ENCODE results near the gene OSBP2. TPM values are rescaled to one million over a fixed set of nuclear protein-coding genes. Genes with fewer than 3 reads are reported as not detected.

The OSBP2 gene
- total and polyA plus RNA-seq, 2 experiments from 2014 or later: 2.1 to 2.9 TPM

DNA sequence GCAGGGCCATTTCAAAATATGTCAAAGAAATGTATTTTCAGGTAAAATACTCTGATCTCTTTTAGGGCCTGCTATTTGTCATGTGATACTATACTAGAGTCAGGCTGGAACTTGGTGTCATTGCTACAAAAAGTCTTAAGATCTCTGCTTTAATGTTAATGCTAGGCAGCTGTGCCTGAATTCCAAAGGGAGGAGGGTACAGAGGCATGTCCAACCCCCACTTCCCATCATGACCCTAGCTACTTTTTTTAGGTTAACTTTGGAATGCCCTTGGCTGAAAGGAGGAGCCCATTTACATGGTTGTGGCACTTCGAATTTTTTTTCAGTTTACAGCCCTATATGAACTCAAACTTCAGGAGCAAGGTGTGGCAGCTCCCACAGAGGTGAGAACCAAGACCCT is 58.1 kb downstream of the OSBP2 start (continued):
- TF ChIP-seq, protein P1, sequence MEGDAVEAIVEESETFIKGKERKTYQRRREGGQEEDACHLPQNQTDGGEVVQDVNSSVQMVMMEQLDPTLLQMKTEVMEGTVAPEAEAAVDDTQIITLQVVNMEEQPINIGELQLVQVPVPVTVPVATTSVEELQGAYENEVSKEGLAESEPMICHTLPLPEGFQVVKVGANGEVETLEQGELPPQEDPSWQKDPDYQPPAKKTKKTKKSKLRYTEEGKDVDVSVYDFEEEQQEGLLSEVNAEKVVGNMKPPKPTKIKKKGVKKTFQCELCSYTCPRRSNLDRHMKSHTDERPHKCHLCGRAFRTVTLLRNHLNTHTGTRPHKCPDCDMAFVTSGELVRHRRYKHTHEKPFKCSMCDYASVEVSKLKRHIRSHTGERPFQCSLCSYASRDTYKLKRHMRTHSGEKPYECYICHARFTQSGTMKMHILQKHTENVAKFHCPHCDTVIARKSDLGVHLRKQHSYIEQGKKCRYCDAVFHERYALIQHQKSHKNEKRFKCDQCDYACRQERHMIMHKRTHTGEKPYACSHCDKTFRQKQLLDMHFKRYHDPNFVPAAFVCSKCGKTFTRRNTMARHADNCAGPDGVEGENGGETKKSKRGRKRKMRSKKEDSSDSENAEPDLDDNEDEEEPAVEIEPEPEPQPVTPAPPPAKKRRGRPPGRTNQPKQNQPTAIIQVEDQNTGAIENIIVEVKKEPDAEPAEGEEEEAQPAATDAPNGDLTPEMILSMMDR (conservative IDR thresholded peaks at IDR 0.05; ENCODE audit: low read depth in 2 of 2): no peak

- H3F3A ChIP-seq (replicated peaks; ENCODE audit: low read depth): no peaks in the 10 kb centered on the region
- Mint-ChIP-seq H3K27ac (no peak overlapping the region), H3K36me3 (ENCODE audit: low read depth) (peaks cover 9% of the 10 kb centered on the region), H3K27me3 (ENCODE audit: insufficient read depth, low read depth, poor library complexity) (no peaks in the 10 kb centered on the region), H3K4me1 (peaks cover 9% of the 10 kb centered on the region; the same call in 2 of the 3 replicates), H3K9me3 (peaks cover 18% of the 10 kb centered on the region; the same call in 2 of the 3 replicates), H3K4me3 (no peak overlapping the region)
- H3K4me2 ChIP-seq: no peak overlapping the region
- no peaks in the 10 kb centered on the region; the same call in 1 of the 2 replicates for H3K4me1 ChIP-seq (ENCODE audit: insufficient read depth)
- no peak overlapping the region for H3K4me3 ChIP-seq
- no peak overlapping the region for H3K27ac ChIP-seq (ENCODE audit: low read depth)
- ATAC-seq (no peak), DNase-seq (ENCODE audit: low spot score) (no peak)
- H2AFZ ChIP-seq: no peak overlapping the region
- H4K20me1 ChIP-seq (replicated peaks; ENCODE audit: insufficient read depth): no peaks in the 10 kb centered on the region
- no peaks in the 10 kb centered on the region for H3K36me3 ChIP-seq (ENCODE audit: insufficient read depth)
- no peaks in the 10 kb centered on the region for H3K79me2 ChIP-seq (replicated peaks; ENCODE audit: insufficient read depth)
- no peaks in the 10 kb centered on the region for H3K27me3 ChIP-seq (ENCODE audit: insufficient read depth)
- no peaks in the 10 kb centered on the region for H3K9me2 ChIP-seq (ENCODE audit: insufficient read depth)
- no peak for TF ChIP-seq JUNB (IDR thresholded peaks at IDR 0.05; ENCODE audit: unreplicated experiment)
- no peak for TF ChIP-seq ZNF331 (CRISPR knock-in tag; IDR thresholded peaks at IDR 0.05; ENCODE audit: low read depth)
- TF ChIP-seq, protein P2, sequence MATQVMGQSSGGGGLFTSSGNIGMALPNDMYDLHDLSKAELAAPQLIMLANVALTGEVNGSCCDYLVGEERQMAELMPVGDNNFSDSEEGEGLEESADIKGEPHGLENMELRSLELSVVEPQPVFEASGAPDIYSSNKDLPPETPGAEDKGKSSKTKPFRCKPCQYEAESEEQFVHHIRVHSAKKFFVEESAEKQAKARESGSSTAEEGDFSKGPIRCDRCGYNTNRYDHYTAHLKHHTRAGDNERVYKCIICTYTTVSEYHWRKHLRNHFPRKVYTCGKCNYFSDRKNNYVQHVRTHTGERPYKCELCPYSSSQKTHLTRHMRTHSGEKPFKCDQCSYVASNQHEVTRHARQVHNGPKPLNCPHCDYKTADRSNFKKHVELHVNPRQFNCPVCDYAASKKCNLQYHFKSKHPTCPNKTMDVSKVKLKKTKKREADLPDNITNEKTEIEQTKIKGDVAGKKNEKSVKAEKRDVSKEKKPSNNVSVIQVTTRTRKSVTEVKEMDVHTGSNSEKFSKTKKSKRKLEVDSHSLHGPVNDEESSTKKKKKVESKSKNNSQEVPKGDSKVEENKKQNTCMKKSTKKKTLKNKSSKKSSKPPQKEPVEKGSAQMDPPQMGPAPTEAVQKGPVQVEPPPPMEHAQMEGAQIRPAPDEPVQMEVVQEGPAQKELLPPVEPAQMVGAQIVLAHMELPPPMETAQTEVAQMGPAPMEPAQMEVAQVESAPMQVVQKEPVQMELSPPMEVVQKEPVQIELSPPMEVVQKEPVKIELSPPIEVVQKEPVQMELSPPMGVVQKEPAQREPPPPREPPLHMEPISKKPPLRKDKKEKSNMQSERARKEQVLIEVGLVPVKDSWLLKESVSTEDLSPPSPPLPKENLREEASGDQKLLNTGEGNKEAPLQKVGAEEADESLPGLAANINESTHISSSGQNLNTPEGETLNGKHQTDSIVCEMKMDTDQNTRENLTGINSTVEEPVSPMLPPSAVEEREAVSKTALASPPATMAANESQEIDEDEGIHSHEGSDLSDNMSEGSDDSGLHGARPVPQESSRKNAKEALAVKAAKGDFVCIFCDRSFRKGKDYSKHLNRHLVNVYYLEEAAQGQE (IDR thresholded peaks at IDR 0.05; ENCODE audit: unreplicated experiment): no peak
- TF ChIP-seq, protein P1 (conservative IDR thresholded peaks at IDR 0.05; ENCODE audit: low read depth in 2 of 2): no peak
- TF ChIP-seq EZH2phosphoT487 (IDR thresholded peaks at IDR 0.05; ENCODE audit: unreplicated experiment): no peak
- TF ChIP-seq, protein P3, sequence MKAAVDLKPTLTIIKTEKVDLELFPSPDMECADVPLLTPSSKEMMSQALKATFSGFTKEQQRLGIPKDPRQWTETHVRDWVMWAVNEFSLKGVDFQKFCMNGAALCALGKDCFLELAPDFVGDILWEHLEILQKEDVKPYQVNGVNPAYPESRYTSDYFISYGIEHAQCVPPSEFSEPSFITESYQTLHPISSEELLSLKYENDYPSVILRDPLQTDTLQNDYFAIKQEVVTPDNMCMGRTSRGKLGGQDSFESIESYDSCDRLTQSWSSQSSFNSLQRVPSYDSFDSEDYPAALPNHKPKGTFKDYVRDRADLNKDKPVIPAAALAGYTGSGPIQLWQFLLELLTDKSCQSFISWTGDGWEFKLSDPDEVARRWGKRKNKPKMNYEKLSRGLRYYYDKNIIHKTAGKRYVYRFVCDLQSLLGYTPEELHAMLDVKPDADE (IDR thresholded peaks at IDR 0.05): no peak
- TF ChIP-seq ZNF114 (CRISPR knock-in tag; IDR thresholded peaks at IDR 0.05): no peak
- TF ChIP-seq, protein P4, sequence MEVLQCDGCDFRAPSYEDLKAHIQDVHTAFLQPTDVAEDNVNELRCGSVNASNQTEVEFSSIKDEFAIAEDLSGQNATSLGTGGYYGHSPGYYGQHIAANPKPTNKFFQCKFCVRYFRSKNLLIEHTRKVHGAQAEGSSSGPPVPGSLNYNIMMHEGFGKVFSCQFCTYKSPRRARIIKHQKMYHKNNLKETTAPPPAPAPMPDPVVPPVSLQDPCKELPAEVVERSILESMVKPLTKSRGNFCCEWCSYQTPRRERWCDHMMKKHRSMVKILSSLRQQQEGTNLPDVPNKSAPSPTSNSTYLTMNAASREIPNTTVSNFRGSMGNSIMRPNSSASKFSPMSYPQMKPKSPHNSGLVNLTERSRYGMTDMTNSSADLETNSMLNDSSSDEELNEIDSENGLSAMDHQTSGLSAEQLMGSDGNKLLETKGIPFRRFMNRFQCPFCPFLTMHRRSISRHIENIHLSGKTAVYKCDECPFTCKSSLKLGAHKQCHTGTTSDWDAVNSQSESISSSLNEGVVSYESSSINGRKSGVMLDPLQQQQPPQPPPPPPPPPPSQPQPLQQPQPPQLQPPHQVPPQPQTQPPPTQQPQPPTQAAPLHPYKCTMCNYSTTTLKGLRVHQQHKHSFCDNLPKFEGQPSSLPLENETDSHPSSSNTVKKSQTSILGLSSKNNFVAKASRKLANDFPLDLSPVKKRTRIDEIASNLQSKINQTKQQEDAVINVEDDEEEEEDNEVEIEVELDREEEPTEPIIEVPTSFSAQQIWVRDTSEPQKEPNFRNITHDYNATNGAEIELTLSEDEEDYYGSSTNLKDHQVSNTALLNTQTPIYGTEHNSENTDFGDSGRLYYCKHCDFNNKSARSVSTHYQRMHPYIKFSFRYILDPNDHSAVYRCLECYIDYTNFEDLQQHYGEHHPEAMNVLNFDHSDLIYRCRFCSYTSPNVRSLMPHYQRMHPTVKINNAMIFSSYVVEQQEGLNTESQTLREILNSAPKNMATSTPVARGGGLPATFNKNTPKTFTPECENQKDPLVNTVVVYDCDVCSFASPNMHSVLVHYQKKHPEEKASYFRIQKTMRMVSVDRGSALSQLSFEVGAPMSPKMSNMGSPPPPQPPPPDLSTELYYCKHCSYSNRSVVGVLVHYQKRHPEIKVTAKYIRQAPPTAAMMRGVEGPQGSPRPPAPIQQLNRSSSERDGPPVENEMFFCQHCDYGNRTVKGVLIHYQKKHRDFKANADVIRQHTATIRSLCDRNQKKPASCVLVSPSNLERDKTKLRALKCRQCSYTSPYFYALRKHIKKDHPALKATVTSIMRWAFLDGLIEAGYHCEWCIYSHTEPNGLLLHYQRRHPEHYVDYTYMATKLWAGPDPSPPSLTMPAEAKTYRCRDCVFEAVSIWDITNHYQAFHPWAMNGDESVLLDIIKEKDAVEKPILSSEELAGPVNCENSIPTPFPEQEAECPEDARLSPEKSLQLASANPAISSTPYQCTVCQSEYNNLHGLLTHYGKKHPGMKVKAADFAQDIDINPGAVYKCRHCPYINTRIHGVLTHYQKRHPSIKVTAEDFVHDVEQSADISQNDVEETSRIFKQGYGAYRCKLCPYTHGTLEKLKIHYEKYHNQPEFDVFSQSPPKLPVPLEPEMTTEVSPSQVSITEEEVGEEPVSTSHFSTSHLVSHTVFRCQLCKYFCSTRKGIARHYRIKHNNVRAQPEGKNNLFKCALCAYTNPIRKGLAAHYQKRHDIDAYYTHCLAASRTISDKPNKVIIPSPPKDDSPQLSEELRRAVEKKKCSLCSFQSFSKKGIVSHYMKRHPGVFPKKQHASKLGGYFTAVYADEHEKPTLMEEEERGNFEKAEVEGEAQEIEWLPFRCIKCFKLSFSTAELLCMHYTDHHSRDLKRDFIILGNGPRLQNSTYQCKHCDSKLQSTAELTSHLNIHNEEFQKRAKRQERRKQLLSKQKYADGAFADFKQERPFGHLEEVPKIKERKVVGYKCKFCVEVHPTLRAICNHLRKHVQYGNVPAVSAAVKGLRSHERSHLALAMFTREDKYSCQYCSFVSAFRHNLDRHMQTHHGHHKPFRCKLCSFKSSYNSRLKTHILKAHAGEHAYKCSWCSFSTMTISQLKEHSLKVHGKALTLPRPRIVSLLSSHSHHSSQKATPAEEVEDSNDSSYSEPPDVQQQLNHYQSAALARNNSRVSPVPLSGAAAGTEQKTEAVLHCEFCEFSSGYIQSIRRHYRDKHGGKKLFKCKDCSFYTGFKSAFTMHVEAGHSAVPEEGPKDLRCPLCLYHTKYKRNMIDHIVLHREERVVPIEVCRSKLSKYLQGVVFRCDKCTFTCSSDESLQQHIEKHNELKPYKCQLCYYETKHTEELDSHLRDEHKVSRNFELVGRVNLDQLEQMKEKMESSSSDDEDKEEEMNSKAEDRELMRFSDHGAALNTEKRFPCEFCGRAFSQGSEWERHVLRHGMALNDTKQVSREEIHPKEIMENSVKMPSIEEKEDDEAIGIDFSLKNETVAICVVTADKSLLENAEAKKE (CRISPR knock-in tag; IDR thresholded peaks at IDR 0.05): no peak
- no peak for TF ChIP-seq POLR2AphosphoS5 (IDR thresholded peaks at IDR 0.05; ENCODE audit: low read depth)
- no peak for TF ChIP-seq STAT1 (IDR thresholded peaks at IDR 0.05; ENCODE audit: unreplicated experiment)
Observed at GRCh38 chr22:30753701-30754100, 59.0 kb downstream of the OSBP2 start.
